Measurements from ENCODE around the gene DDX10. TPM values are rescaled to one million over a fixed set of nuclear protein-coding genes. Genes with fewer than 3 reads are reported as not detected.

Gene DDX10
- total RNA-seq, 4 donors from 2014 or later, result 5.5 to 25.0 (median 17.5) TPM

DNA sequence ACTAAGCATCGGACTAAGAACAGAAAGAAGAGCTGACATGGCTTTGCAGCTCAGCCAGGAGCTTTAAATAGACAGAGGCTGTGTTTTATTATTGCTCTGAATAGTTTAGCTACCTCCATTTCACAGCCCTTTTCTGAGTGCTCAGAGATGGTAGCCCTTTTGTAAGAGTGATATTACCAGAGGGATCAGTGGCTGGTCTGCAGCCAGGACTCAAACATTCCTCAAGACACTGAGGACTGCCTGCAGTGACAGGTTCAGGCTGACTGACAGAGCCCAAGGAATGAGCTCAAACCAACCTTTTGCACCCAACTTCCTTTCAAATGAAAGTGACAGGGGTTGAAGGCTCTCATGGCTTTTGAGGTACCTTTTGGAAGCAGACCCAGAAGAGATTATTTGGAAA, 189.0 kb downstream of the DDX10 start:
- WGBS, 2 donors, result 9 to 20% methylated on average over 1 of the region's 1 CpG
- Histone ChIP-seq H3K36me3 (peaks cover 0 to 2% (median 0%) of the 10 kb centered on the region in 3 donors), H3K4me3 (peak overlapping the region in 3 of 4 donors; percentile 0 to 38 (median 11)), H3K9me3 (no peaks in the 10 kb centered on the region), H3K27ac (peak overlapping the region; percentile 36 to 69 (median 48)), H3K4me1 (peaks cover 0 to 32% (median 9%) of the 10 kb centered on the region in 3 donors), H3K27me3 (no peaks in the 10 kb centered on the region)
- no peak for DNase-seq
- intact Hi-C loops (cut with DNase I), result no loop called here
- TF ChIP-seq POLR2A (IDR thresholded peaks at IDR 0.05), result no peak
- TF ChIP-seq, protein P1, sequence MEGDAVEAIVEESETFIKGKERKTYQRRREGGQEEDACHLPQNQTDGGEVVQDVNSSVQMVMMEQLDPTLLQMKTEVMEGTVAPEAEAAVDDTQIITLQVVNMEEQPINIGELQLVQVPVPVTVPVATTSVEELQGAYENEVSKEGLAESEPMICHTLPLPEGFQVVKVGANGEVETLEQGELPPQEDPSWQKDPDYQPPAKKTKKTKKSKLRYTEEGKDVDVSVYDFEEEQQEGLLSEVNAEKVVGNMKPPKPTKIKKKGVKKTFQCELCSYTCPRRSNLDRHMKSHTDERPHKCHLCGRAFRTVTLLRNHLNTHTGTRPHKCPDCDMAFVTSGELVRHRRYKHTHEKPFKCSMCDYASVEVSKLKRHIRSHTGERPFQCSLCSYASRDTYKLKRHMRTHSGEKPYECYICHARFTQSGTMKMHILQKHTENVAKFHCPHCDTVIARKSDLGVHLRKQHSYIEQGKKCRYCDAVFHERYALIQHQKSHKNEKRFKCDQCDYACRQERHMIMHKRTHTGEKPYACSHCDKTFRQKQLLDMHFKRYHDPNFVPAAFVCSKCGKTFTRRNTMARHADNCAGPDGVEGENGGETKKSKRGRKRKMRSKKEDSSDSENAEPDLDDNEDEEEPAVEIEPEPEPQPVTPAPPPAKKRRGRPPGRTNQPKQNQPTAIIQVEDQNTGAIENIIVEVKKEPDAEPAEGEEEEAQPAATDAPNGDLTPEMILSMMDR (IDR thresholded peaks at IDR 0.05), result no peak

DNA sequence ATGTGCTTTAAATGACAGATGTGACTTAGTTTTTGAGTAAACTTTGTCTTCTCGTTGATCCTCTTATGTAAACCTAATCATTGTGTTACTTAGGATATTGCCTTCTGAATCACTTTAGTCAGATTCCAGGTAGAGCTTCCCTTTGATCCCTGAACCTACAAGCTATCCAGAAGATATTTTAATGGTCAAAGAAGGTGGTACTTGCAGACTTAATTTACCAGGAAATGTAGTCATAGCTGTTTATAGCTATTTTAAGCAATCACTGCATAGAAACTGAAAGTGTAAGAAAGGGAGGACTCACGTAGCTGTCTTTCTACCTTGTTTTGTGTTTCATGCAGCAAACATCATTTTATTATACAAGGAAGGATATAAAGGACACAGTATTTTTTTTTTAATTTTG, 189.5 kb downstream of the DDX10 start:
- WGBS, 2 donors, result 8 to 9% methylated on average over 2 of the region's 2 CpGs
- no peak for TF ChIP-seq POLR2A (IDR thresholded peaks at IDR 0.05)
- TF ChIP-seq, protein P1 (IDR thresholded peaks at IDR 0.05), result no peak
- Histone ChIP-seq H3K4me1 (peaks cover 0 to 32% (median 9%) of the 10 kb centered on the region in 3 donors), H3K36me3 (peaks cover 0 to 4% (median 0%) of the 10 kb centered on the region in 3 donors), H3K4me3 (peak overlapping the region in 3 of 4 donors; percentile 0 to 38 (median 11)), H3K27ac (peak overlapping the region; percentile 36 to 69 (median 48)), H3K9me3 (no peaks in the 10 kb centered on the region), H3K27me3 (no peaks in the 10 kb centered on the region)
- intact Hi-C loops (cut with DNase I), result no loop called here
- DNase-seq, result no peak

DNA sequence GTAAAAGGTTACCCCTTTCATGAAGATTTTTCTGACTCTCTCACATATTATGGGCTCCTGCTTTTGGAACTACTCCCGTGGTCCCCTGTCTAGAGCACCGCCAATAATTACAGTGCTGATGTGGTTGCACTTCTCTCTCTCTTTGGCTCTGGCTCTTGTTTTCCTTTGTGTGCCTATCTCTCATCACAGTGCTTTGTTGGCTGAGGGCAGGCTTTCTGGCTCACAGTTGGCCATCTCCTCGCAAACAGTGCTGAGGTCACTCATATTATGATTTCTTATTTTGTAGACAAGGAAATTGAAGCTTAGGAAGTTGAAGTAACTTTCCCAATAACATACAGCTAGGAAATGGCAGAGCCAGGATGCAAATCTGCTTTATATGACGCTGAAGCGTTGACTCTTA, 192.5 kb downstream of the DDX10 start:
- TF ChIP-seq POLR2A (IDR thresholded peaks at IDR 0.05), result no peak
- TF ChIP-seq, protein P1 (IDR thresholded peaks at IDR 0.05), result no peak
- 78 to 83% methylated on average over 5 of the region's 5 CpGs for WGBS, 2 donors
- intact Hi-C loops (cut with DNase I), result no loop called here
- Histone ChIP-seq H3K27ac (peak overlapping the region in 1 of 4 donors; percentile 15), H3K4me3 (no peak overlapping the region), H3K9me3 (no peaks in the 10 kb centered on the region), H3K4me1 (peaks cover 0 to 31% (median 9%) of the 10 kb centered on the region in 3 donors), H3K36me3 (peaks cover 0 to 4% (median 0%) of the 10 kb centered on the region in 3 donors), H3K27me3 (no peaks in the 10 kb centered on the region)
- DNase-seq, result no peak

DNA sequence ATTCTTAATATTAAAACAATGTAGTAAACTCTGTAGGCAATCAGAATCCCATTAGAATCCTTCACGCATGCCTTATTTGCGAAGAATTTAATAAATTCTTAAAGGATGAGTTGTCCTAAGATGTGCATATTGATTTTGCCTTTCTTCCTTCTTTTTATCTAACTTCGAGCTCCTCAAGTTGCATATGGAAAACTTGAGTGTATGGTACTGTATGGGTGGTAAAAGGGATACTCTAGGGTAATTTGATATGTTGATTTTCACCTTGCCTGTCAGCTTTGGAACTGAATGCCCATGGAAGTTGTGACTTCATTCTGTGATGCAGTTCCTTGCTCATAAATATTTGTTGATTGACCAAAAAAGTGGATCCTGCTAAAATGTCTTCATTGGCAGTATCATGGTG, 193.8 kb downstream of the DDX10 start:
- Histone ChIP-seq H3K9me3 (no peaks in the 10 kb centered on the region), H3K4me1 (peaks cover 0 to 19% (median 7%) of the 10 kb centered on the region in 3 donors), H3K27ac (no peak overlapping the region), H3K27me3 (no peaks in the 10 kb centered on the region), H3K4me3 (no peak overlapping the region), H3K36me3 (peaks cover 0 to 4% (median 0%) of the 10 kb centered on the region in 3 donors)
- 94 to 100% methylated on average over 3 of the region's 3 CpGs for WGBS, 2 donors
- intact Hi-C loops (cut with DNase I), result no loop called here
- DNase-seq, result no peak
- TF ChIP-seq, protein P1 (IDR thresholded peaks at IDR 0.05), result no peak
- no peak for TF ChIP-seq POLR2A (IDR thresholded peaks at IDR 0.05)

GRCh38 chr11:108859510-108859909, 194.6 kb downstream of the DDX10 start:
- no peak for DNase-seq
- H3K27me3 ChIP-seq, result no peaks in the 10 kb centered on the region
- H3K27ac ChIP-seq, result no peak overlapping the region
- H3K4me1 ChIP-seq, result peaks cover 0 to 10% (median 0%) of the 10 kb centered on the region in 3 donors
- H3K36me3 ChIP-seq, result peaks cover 0 to 4% (median 0%) of the 10 kb centered on the region in 3 donors
- H3K4me3 ChIP-seq, result no peak overlapping the region
- 84 to 89% methylated on average over 1 of the region's 1 CpG for WGBS, 2 donors
- no peaks in the 10 kb centered on the region for H3K9me3 ChIP-seq
- intact Hi-C loops (cut with DNase I), result no loop called here
- TF ChIP-seq, protein P1 (IDR thresholded peaks at IDR 0.05), result no peak
- no peak for TF ChIP-seq POLR2A (IDR thresholded peaks at IDR 0.05)

Measured in esophagus squamous epithelium (tissue), 5 donors.